Astrocyte (in vitro differentiated cells and primary cell): Measurements from ENCODE around the gene TEAD1.

Experiments used
- CTCF ChIP-seq: IDR thresholded peaks from 2 replicates; pipeline ENCODE4 v1.5.1; 2011; ENCODE audit warnings: low read depth, mild to moderate bottlenecking, inconsistent platforms, low read length, moderate library complexity; ENCODE audit not compliant: insufficient read depth
- EZH2 ChIP-seq: IDR thresholded peaks from 2 replicates; pipeline ENCODE4 v1.6.1; 2012; ENCODE audit warnings: mild to moderate bottlenecking, low read length, inconsistent platforms; ENCODE audit not compliant: insufficient read depth

- TF ChIP-seq CTCF = no peak
- no peak for TF ChIP-seq EZH2
Observed at GRCh38 chr11:12901874-12902481, 227.8 kb downstream of the TEAD1 start.
